Measurements from ENCODE around the gene ATXN1. TPM values are rescaled to one million over a fixed set of nuclear protein-coding genes. Genes with fewer than 3 reads are reported as not detected.

The ATXN1 gene
- total RNA-seq, 1 experiment from 2014 or later: 5.6 TPM

- no peak overlapping the region for H2BK5ac ChIP-seq (ENCODE audit: insufficient read length, low read length)
Observed at GRCh38 chr6:16377470-16377869, 383.8 kb downstream of the ATXN1 start.

More at GRCh38 chr6:16377470-16377869, 383.8 kb downstream of the ATXN1 start:
- no peak overlapping the region for H3K4me2 ChIP-seq (ENCODE audit: insufficient read depth, insufficient read length, low read length)
- H2AK5ac ChIP-seq (ENCODE audit: insufficient read length, low read length): no peak overlapping the region
- no peaks in the 10 kb centered on the region for H4K20me1 ChIP-seq (ENCODE audit: control insufficient read depth, insufficient read depth, insufficient read length)
- no peaks in the 10 kb centered on the region for H3K27me3 Mint-ChIP-seq (ENCODE audit: low read depth)
- no peak overlapping the region for H3K9ac ChIP-seq (ENCODE audit: extremely low read depth, insufficient read length, low read length)
- no peak overlapping the region for H3K56ac ChIP-seq (ENCODE audit: insufficient read length, low read depth, low read length)
- H3K23ac ChIP-seq (ENCODE audit: insufficient read length, low read depth, low read length): no peak overlapping the region
- H3K79me1 ChIP-seq (ENCODE audit: insufficient read depth, low read depth, low read length, poor library complexity, severe bottlenecking): no peaks in the 10 kb centered on the region
- H4K5ac ChIP-seq (ENCODE audit: insufficient read length, low read depth, low read length): no peak overlapping the region
- H3K36me3 Mint-ChIP-seq (ENCODE audit: insufficient read depth in 1 of 3, low read depth in 3 of 3): no peaks in the 10 kb centered on the region
- H3K14ac ChIP-seq (ENCODE audit: insufficient read depth, low read length): no peak overlapping the region
- no peaks in the 10 kb centered on the region for H3K4me1 ChIP-seq (ENCODE audit: insufficient read depth, low read length)
- peaks cover 11% of the 10 kb centered on the region in 2 experiments for H3K4me1 Mint-ChIP-seq
- H3T11ph ChIP-seq (ENCODE audit: low read length): no peak overlapping the region
- no peak for DNase-seq
- H4K91ac ChIP-seq (ENCODE audit: insufficient read length, low read depth, low read length): no peak overlapping the region
- no peak for TF ChIP-seq CTCF (conservative IDR thresholded peaks at IDR 0.05)
- WGBS (ENCODE audit: extremely low coverage, insufficient read length, low lambda C conversion rate): no CpG with 5 or more reads among the region's 9 CpGs
- H3K4ac ChIP-seq (ENCODE audit: low read depth, low read length): no peak overlapping the region
- H3K23me2 ChIP-seq (ENCODE audit: insufficient read length, low read depth, low read length, poor library complexity, severe bottlenecking): no peaks in the 10 kb centered on the region
- H4K8ac ChIP-seq (replicated peaks; ENCODE audit: insufficient read length, low read depth, low read length): no peak overlapping the region
- no peaks in the 10 kb centered on the region for H3K79me2 ChIP-seq (ENCODE audit: insufficient read depth, low read length)
- H2BK15ac ChIP-seq (ENCODE audit: low read depth, low read length): no peak overlapping the region
- no peaks in the 10 kb centered on the region for H3K9me3 Mint-ChIP-seq
- no peak overlapping the region for H3K4me3 Mint-ChIP-seq
- no peak overlapping the region for H2BK120ac ChIP-seq (ENCODE audit: low read depth, low read length, poor library complexity, severe bottlenecking)
- H3K9me3 ChIP-seq (ENCODE audit: control insufficient read depth, low read depth, low read length): no peaks in the 10 kb centered on the region
- no peak overlapping the region for H2AFZ ChIP-seq (ENCODE audit: low read length)
- H3K27ac ChIP-seq (ENCODE audit: insufficient read length, low read depth, low read length): no peak overlapping the region
- H3K18ac ChIP-seq (ENCODE audit: insufficient read length, low read depth, low read length): no peak overlapping the region
- no peak overlapping the region for H2BK12ac ChIP-seq (ENCODE audit: insufficient read length, low read depth, low read length)
- no peak overlapping the region for H3K27ac Mint-ChIP-seq
- H3K27me3 ChIP-seq (ENCODE audit: insufficient read depth, low read length): no peaks in the 10 kb centered on the region
- H2BK20ac ChIP-seq (ENCODE audit: low read depth, low read length, poor library complexity, severe bottlenecking): no peak overlapping the region
